ENCODE measurements around the gene MFSD6.
"Not testable (repeated sequence)": the region's sequence is repeated elsewhere in the genome, so short reads cannot be mapped to it uniquely, and the experiment has no call there.

MFSD6 gene

GRCh38 chr2:190406805-190407204, 1.4 kb upstream of the MFSD6 start:
- DNase-seq = no peak

GRCh38 chr2:190407246-190407661, 901 bp upstream of the MFSD6 start:
- DNase-seq = no peak

GRCh38 chr2:190408538-190409271, 550 bp downstream of the MFSD6 start:
- no peak for DNase-seq

GRCh38 chr2:190409616-190410015, 1.5 kb downstream of the MFSD6 start:
- DNase-seq = no peak

GRCh38 chr2:190410166-190410565, 2.0 kb downstream of the MFSD6 start:
- DNase-seq = no peak

- no peak for DNase-seq
Measured at GRCh38 chr2:190412966-190413365, 4.8 kb downstream of the MFSD6 start.

GRCh38 chr2:190413421-190413820, 5.3 kb downstream of the MFSD6 start:
- DNase-seq = no peak

- no peak for DNase-seq
Measured at GRCh38 chr2:190415251-190415650, 7.1 kb downstream of the MFSD6 start.

GRCh38 chr2:190415794-190416775, 7.9 kb downstream of the MFSD6 start:
- no peak for DNase-seq

GRCh38 chr2:190417045-190417842, 9.1 kb downstream of the MFSD6 start:
- DNase-seq = no peak

- no peak for DNase-seq
Measured at GRCh38 chr2:190418727-190419126, 10.6 kb downstream of the MFSD6 start.

GRCh38 chr2:190420801-190421200, 12.6 kb downstream of the MFSD6 start:
- no peak for DNase-seq

GRCh38 chr2:190425221-190425866, 17.2 kb downstream of the MFSD6 start:
- no peak for DNase-seq

- no peak for DNase-seq
Measured at GRCh38 chr2:190425883-190426658, 17.9 kb downstream of the MFSD6 start.

GRCh38 chr2:190430866-190431265, 22.7 kb downstream of the MFSD6 start:
- DNase-seq = not testable (repeated sequence)

- no peak for DNase-seq
Measured at GRCh38 chr2:190431907-190432306, 23.8 kb downstream of the MFSD6 start.

- DNase-seq = no peak
Measured at GRCh38 chr2:190432567-190433231, 24.5 kb downstream of the MFSD6 start.

GRCh38 chr2:190435031-190435670, 27.0 kb downstream of the MFSD6 start:
- no peak for DNase-seq

GRCh38 chr2:190436557-190436956, 28.4 kb downstream of the MFSD6 start:
- no peak for DNase-seq

- no peak for DNase-seq
Measured at GRCh38 chr2:190440113-190440512, 32.0 kb downstream of the MFSD6 start.

- DNase-seq = no peak
Measured at GRCh38 chr2:190441564-190441963, 33.4 kb downstream of the MFSD6 start.

Measured in NCI-H1436 treated with DMSO at 0.1 percent for 48 hours (cell line).